Kidney epithelial cell (primary cell): ENCODE results near the gene GDAP1L1. TPM values are rescaled to one million over a fixed set of nuclear protein-coding genes. Genes with fewer than 3 reads are reported as not detected.
"Not testable (repeated sequence)": the region's sequence is repeated elsewhere in the genome, so short reads cannot be mapped to it uniquely, and the experiment has no call there.

ENCODE experiments used
- DNase-seq: peaks from one replicate; pipeline ENCODE4 v3.0.0-alpha.2; 2010; ENCODE audit warnings: low read depth
- H3K27me3 ChIP-seq: 2 replicates; pipeline ENCODE4 v1.6.0; 2011; ENCODE audit warnings: low read length; ENCODE audit not compliant: control insufficient read depth, insufficient read depth
- H3K36me3 ChIP-seq: 2 replicates; pipeline ENCODE4 v1.5.1; 2011; ENCODE audit warnings: low read length; ENCODE audit not compliant: control insufficient read depth, insufficient read depth
- H3K4me3 ChIP-seq: 2 replicates; pipeline ENCODE4 v1.5.1; 2011; ENCODE audit warnings: low read depth, mild to moderate bottlenecking, control low read depth, low read length
- CTCF ChIP-seq: IDR thresholded peaks from 2 replicates; pipeline ENCODE4 v1.5.1; 2011; ENCODE audit warnings: mild to moderate bottlenecking, moderate library complexity, low read length, control low read depth, inconsistent platforms; ENCODE audit not compliant: insufficient read depth, poor library complexity, severe bottlenecking
- total RNA-seq: library from RNA; depleted of rRNA; stranded (reverse); fragments of >200 nt; gene quantifications from 2 replicates; pipeline ENCODE4 v1.2.3, GENCODE V29; 2015

The GDAP1L1 gene
- total RNA-seq, 1 donor from 2014 or later: not detected

- Histone ChIP-seq H3K4me3 (no peak overlapping the region), H3K27me3 (no peaks in the 10 kb centered on the region), H3K36me3 (no peaks in the 10 kb centered on the region)
- DNase-seq: no peak
- no peak for TF ChIP-seq CTCF
These were observed 15.9 kb upstream of the GDAP1L1 start for GRCh38 chr20:44231193-44231592.

- no peaks in the 10 kb centered on the region for H3K36me3 ChIP-seq
- no peak for TF ChIP-seq CTCF
- H3K4me3 ChIP-seq: no peak overlapping the region
- H3K27me3 ChIP-seq: no peaks in the 10 kb centered on the region
- DNase-seq: no peak
These were observed 15.2 kb upstream of the GDAP1L1 start for GRCh38 chr20:44231713-44232468.

- not testable (repeated sequence) for H3K4me3 ChIP-seq, DNase-seq, H3K27me3 ChIP-seq, H3K36me3 ChIP-seq
These were observed 14.6 kb upstream of the GDAP1L1 start for GRCh38 chr20:44232469-44232856.

- H3K36me3 ChIP-seq: no peaks in the 10 kb centered on the region
- no peak for DNase-seq
- no peak overlapping the region for H3K4me3 ChIP-seq
- TF ChIP-seq CTCF: no peak
- no peaks in the 10 kb centered on the region for H3K27me3 ChIP-seq
These were observed 13.6 kb upstream of the GDAP1L1 start for GRCh38 chr20:44233436-44234016.

GRCh38 chr20:44234566-44235317, 12.4 kb upstream of the GDAP1L1 start:
- no peak for DNase-seq
- H3K36me3 ChIP-seq: no peaks in the 10 kb centered on the region
- no peak for TF ChIP-seq CTCF
- H3K4me3 ChIP-seq: no peak overlapping the region
- H3K27me3 ChIP-seq: no peaks in the 10 kb centered on the region

GRCh38 chr20:44235702-44236101, 11.4 kb upstream of the GDAP1L1 start:
- no peak overlapping the region for H3K4me3 ChIP-seq
- no peak for DNase-seq
- no peak for TF ChIP-seq CTCF
- no peaks in the 10 kb centered on the region for H3K36me3 ChIP-seq
- no peaks in the 10 kb centered on the region for H3K27me3 ChIP-seq

GRCh38 chr20:44236840-44237239, 10.3 kb upstream of the GDAP1L1 start:
- H3K4me3 ChIP-seq, H3K27me3 ChIP-seq, H3K36me3 ChIP-seq, DNase-seq: not testable (repeated sequence)
